ENCODE results near the gene PPP1R14D.
A peak's percentile ranks its signal among the peaks of the same experiment; 100 is the strongest.

The PPP1R14D gene

DNA sequence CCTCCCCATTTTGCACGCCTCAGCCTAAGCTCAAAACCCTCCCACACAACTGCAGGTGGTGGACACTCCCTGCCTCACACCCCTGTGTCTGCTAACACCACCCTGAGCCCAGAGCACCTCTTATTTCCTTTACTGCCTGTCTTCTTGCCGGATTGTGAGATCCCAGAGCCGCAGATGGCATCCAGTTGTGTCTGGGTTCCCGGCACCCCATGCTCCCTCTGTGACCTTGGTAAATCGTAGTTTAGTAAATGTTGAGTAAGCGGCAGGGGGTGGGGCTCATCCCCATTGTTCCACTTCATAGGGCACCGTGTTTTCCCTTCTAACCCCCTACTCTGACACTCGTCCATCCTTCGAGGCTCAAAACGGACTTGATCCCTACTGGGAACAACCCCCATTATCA lies 30.2 kb upstream of the PPP1R14D start:
- TF ChIP-seq, protein P1, sequence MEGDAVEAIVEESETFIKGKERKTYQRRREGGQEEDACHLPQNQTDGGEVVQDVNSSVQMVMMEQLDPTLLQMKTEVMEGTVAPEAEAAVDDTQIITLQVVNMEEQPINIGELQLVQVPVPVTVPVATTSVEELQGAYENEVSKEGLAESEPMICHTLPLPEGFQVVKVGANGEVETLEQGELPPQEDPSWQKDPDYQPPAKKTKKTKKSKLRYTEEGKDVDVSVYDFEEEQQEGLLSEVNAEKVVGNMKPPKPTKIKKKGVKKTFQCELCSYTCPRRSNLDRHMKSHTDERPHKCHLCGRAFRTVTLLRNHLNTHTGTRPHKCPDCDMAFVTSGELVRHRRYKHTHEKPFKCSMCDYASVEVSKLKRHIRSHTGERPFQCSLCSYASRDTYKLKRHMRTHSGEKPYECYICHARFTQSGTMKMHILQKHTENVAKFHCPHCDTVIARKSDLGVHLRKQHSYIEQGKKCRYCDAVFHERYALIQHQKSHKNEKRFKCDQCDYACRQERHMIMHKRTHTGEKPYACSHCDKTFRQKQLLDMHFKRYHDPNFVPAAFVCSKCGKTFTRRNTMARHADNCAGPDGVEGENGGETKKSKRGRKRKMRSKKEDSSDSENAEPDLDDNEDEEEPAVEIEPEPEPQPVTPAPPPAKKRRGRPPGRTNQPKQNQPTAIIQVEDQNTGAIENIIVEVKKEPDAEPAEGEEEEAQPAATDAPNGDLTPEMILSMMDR (IDR thresholded peaks at IDR 0.05; ENCODE audit: borderline replicate concordance, control extremely low read depth, extremely low read depth, insufficient read depth, missing control alignments), result no peak
- in situ Hi-C loops (cut with MboI; ENCODE audit: low sequenced_read_pairs, unreplicated experiment), result no loop called here
- no peak for DNase-seq (ENCODE audit: low spot score)

DNA sequence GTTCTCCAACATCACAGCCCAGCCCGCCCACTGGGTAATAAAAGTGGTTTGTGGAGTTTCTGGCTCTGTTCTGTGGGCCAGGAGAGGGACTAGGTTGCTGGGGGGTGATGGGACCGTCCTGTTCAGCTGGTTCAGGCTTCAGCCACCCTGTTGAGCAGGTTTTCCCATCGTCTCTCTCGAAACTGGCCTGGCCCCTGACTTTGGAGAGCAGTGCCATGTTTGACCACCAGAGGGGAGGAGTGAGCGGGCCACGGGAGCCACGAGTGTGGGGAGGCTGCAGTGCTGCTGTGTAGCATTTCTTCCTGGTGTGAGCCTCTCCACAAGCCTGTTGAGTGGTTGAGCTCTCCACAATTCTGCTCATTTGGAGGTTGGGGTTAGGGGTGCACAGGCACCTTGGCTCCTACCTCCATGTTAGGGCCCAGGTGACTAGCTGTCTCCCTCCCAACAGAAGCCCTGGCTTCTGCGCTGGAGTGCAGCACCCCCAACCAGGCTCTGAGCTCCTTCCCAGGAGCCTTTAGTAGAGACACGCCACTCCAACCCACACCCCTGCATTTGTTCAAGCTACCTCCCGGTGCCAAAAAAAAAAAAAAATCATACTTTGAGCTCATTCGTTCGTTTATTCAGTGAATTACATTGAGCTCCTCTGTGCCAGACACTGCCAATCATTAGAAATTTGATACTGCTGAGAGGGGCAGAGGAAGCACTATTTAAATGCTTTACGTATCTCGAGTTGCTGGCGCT lies 29.3 kb upstream of the PPP1R14D start:
- TF ChIP-seq, protein P1 (IDR thresholded peaks at IDR 0.05; ENCODE audit: borderline replicate concordance, control extremely low read depth, extremely low read depth, insufficient read depth, missing control alignments), result peak; percentile 91
- in situ Hi-C loops (cut with MboI; ENCODE audit: low sequenced_read_pairs, unreplicated experiment), result no loop called here
- peak; percentile 90 for DNase-seq (ENCODE audit: low spot score)

DNA sequence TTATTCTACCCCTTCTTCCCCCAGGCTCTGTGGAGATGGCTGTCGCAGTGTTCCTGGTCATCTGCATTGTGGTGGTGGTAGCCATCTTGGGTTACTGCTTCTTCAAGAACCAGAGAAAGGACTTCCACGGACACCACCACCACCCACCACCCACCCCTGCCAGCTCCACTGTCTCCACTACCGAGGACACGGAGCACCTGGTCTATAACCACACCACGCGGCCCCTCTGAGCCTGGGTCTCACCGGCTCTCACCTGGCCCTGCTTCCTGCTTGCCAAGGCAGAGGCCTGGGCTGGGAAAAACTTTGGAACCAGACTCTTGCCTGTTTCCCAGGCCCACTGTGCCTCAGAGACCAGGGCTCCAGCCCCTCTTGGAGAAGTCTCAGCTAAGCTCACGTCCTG lies 28.2 kb upstream of the PPP1R14D start:
- DNase-seq (ENCODE audit: low spot score), result no peak
- TF ChIP-seq, protein P1 (IDR thresholded peaks at IDR 0.05; ENCODE audit: borderline replicate concordance, control extremely low read depth, extremely low read depth, insufficient read depth, missing control alignments), result no peak
- in situ Hi-C loops (cut with MboI; ENCODE audit: low sequenced_read_pairs, unreplicated experiment), result no loop called here

DNA sequence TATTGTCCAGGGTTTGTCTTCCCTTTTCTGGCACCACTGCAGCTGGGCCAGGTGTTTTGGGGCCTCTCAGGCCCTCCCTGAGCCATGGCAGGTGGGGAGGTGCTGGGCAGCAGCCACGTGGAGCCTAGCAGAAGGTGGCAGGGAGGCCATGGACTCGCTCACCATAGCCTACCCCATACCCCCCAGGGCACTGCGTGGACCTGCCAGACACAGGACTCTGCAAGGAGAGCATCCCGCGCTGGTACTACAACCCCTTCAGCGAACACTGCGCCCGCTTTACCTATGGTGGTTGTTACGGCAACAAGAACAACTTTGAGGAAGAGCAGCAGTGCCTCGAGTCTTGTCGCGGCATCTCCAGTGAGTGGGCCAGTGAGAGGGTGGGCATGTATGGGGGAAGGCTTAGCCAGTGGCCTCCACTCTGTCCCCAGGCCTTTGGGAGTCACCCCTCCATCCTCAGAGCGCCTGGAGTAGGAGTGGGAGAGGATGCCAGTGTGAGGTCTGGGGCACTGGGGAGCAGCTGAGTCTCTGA lies 27.3 kb upstream of the PPP1R14D start:
- no peak for DNase-seq (ENCODE audit: low spot score)
- TF ChIP-seq, protein P1 (IDR thresholded peaks at IDR 0.05; ENCODE audit: borderline replicate concordance, control extremely low read depth, extremely low read depth, insufficient read depth, missing control alignments), result no peak
- in situ Hi-C loops (cut with MboI; ENCODE audit: low sequenced_read_pairs, unreplicated experiment), result no loop called here

DNA sequence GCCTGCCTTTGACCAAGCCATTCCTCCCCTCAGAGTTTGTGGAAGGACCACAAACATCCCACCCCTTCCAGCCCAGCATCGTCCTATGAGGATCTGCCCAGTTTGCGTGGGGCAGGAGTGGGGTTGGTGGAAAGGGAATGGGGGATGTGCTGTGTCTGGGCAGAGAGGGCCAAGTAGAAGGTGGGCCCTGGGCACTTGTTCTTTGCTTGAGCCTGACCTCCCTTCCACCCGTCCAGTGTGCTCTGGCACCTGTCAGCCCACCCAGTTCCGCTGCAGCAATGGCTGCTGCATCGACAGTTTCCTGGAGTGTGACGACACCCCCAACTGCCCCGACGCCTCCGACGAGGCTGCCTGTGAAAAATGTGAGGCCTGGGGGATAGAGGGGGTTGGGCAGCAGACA lies 25.7 kb upstream of the PPP1R14D start:
- TF ChIP-seq, protein P1 (IDR thresholded peaks at IDR 0.05; ENCODE audit: borderline replicate concordance, control extremely low read depth, extremely low read depth, insufficient read depth, missing control alignments), result no peak
- in situ Hi-C loops (cut with MboI; ENCODE audit: low sequenced_read_pairs, unreplicated experiment), result loop anchor here (5.0 kb wide), 1 partner anchor 38 kb away; the partner anchor contains the start of gene VPS18
- DNase-seq (ENCODE audit: low spot score), result no peak

DNA sequence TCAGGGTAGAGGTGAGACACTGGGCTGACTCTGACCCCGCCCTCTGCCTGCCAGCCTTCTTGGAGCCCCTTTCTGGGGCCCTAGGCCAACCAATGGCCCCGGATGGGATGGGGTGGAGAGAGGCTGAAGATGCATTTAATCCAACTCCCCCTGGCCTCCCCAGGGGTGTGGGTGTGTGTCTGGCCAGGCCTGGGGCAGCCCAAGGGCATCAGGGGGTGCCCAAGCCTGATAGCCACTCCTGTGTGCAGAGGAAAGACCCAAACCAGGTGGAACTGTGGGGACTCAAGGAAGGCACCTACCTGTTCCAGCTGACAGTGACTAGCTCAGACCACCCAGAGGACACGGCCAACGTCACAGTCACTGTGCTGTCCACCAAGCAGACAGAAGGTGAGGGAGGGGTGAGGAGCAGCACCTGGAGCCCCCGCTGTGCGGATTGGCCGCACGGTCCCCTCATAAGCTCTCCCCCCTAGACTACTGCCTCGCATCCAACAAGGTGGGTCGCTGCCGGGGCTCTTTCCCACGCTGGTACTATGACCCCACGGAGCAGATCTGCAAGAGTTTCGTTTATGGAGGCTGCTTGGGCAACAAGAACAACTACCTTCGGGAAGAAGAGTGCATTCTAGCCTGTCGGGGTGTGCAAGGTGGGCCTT lies 24.9 kb upstream of the PPP1R14D start:
- DNase-seq (ENCODE audit: low spot score), result no peak
- in situ Hi-C loops (cut with MboI; ENCODE audit: low sequenced_read_pairs, unreplicated experiment), result loop anchor here (5.0 kb wide), 1 partner anchor 39 kb away; the partner anchor contains the start of gene VPS18
- TF ChIP-seq, protein P1 (IDR thresholded peaks at IDR 0.05; ENCODE audit: borderline replicate concordance, control extremely low read depth, extremely low read depth, insufficient read depth, missing control alignments), result no peak
